Effector CD8-positive, alpha-beta T cell (primary cell): ENCODE results near the gene RPS13.
"Not testable (repeated sequence)": the region's sequence is repeated elsewhere in the genome, so short reads cannot be mapped to it uniquely, and the experiment has no call there.

Source experiments
- DNase-seq: peaks from one replicate; lab custom pipeline; 2025; lab: John Stamatoyannopoulos, UW

RPS13 gene

DNA sequence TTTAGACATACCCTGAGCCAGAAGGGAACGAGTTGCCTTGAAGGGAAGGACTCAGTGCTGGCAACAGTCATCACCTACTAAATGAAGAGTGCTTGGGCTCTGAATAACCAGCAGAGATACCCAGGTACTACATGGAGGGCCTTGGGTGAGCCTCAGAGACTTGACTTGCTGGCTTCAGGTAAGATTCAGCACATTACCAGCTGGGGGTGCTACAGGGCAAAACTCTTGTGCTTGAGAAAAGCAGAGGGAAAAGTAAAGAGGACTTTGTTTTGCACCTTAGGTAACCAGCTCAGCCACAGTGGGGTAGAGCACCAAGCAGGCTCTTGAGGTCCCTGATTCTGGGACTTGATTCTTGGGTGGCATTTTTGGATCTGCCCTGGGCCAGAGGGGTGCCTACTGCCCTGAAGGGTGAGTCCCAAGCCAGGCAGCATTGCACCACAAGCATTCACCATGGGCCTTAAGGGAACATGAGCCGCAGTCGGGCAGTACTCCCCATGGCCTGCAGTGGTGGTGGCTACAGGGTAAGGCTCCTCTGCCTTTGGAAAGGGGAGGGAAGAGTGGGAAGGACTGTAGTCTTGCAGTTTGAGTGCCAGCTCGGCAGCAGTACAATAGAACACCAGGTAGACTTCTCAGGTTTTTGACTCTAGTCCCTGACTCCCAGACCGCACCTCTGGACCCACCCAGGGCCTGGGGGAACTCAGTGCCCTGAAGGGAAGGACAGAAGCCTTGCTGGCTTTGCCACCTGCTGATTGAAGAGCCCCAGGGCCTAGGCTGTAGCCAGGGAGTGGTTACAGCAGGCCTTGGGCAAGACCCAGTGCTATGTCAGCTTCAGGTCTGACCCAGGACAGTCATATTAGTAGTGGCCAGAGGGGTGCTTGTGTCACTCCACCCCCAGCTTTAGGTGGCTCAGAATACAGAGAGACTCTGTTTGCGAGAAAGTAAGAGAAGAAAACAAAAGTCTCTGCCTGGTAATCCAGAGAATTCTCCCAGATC lies 40.5 kb downstream of the RPS13 start:
- no peak for DNase-seq

DNA sequence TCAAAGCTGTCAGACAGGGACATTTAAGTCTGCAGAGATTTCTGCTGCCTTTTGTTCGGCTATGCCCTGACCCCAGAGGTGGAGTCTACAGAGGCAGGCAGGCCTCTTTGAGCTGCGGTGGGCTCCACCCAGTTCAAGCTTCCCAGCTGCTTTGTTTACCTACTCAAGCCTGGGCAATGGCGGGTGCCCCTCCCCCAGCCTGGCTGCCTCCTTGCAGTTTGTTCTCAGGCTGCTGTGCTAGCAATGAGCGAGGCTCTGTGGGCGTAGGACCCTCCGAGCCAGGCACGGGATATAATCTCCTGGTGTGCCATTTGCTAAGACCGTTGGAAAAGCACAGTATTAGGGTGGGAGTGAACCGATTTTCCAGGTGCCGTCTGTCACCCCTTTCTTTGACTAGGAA lies 43.4 kb downstream of the RPS13 start:
- not testable (repeated sequence) for DNase-seq

DNA sequence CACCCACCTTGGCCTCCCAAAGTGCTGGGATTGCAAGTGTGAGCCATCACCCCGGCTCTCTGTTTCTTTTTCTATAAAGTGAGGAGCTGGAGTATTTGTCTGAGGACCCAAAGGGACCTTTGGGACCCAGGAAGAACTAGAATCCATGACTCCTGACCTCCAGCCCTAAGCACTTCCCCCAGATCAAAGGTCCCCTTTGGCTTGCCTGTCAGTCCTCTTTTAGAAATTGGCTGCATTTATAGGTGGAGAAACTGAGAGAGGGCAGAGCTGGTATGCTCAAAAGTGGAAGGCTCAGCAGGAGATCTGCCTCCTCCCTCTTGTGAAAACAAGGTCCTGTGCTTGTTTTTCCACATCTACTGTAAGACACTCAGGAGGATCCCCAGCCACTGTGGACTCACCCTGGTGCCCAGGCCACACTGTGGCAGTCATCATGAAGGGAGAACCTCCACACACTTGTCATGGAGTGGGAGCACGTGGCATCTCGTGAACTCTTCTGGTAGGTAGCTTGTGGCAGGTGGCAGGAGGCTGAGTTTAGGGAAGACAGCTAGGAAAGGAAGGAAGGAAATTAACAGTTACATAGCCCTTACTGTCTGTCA lies 50.9 kb downstream of the RPS13 start:
- no peak for DNase-seq

DNA sequence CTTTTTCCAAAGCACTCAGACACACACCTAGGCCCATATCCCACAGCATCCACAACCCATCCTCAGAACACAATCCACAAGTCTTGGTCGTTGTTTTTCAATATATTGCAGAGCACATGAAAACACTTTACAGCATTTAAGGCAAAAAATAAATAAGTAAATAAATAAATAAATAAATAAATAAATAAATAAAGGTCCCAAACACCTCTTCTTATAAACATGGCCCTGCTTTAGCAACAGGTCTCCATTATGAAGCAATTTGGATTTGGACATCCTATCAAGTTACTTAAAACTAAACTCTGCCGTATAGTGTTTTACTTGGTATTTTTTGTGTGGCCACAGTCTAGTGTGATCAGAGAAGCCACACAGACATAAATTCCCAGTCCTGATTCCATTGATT lies 52.5 kb downstream of the RPS13 start:
- DNase-seq = no peak
